Breast epithelium (tissue), 4 donors: ENCODE measurements around the gene VPS45. TPM values are rescaled to one million over a fixed set of nuclear protein-coding genes. Genes with fewer than 3 reads are reported as not detected.
A peak's percentile ranks its signal among the peaks of the same experiment; 100 is the strongest.

Experiments
- DNase-seq, 2 donors: peaks; one replicate each; pipeline ENCODE4 v3.0.0-alpha.2; 2019; ENCODE audit warnings: low spot score in 2 of 2
- H3K27ac ChIP-seq, 2 donors: fragments of 200-600 bp; sonication (generic) in 1 of 2; one replicate each; pipeline ENCODE4 v1.5.1; 2016 to 2019; ENCODE audit warnings: mild to moderate bottlenecking in 1 of 2
- H3K27me3 ChIP-seq, 2 donors: fragments of 200-600 bp; sonication (generic) in 1 of 2; one replicate each; pipeline versions ENCODE4 v1.5.1 to v1.6.0; 2017 to 2019; ENCODE audit warnings: control low read depth in 1 of 2, mild to moderate bottlenecking in 1 of 2
- H3K36me3 ChIP-seq: fragments of 200-600 bp; one replicate; pipeline ENCODE4 v1.5.1; 2019
- H3K4me1 ChIP-seq, 2 donors: fragments of 200-600 bp; sonication (generic); one replicate each; pipeline ENCODE4 v1.5.1; 2016 to 2019; ENCODE audit warnings: control low read depth in 1 of 2
- H3K4me3 ChIP-seq, 3 donors: fragments of 200-600 bp; sonication (generic); 1 replicate in 2 of 3; 2 replicates in 1 of 3; pipeline ENCODE4 v1.5.1; 2016 to 2019; ENCODE audit warnings: mild to moderate bottlenecking in 3 of 3, moderate library complexity in 2 of 3
- H3K9me3 ChIP-seq, 2 donors: fragments of 200-600 bp; sonication (generic) in 1 of 2; one replicate each; pipeline ENCODE4 v1.5.1; 2016 to 2019; ENCODE audit warnings: control low read depth in 1 of 2
- POLR2A ChIP-seq: fragments of 450-650 bp; IDR thresholded peaks from one replicate; pipeline ENCODE4 v1.6.1; 2016; ENCODE audit warnings: antibody characterized with exemption, mild to moderate bottlenecking, moderate library complexity
- POLR2AphosphoS5 ChIP-seq, 3 donors: sonication (generic); formaldehyde crosslinking; IDR thresholded peaks; one replicate each; pipeline ENCODE4 v1.6.1; 2017; ENCODE audit warnings: antibody characterized with exemption in 3 of 3
- intact Hi-C: fragments of 100-400 bp; cut with DNase I; formaldehyde crosslinking; loops from one replicate; pipeline ENCODE4 v1.15.1; 2023; ENCODE audit warnings: low total_unique reads
- total RNA-seq, 3 donors: library from RNA; depleted of rRNA; stranded (reverse); fragments of >200 nt; gene quantifications; one replicate each; pipeline ENCODE4 v1.1.0, GENCODE V29; 2016
- TF ChIP-seq, protein P1 (sequence below), 3 donors: fragments of 450-650 bp; IDR thresholded peaks; one replicate each; pipeline ENCODE4 v1.5.1; 2016 to 2017; ENCODE audit warnings: antibody characterized with exemption in 3 of 3, mild to moderate bottlenecking in 3 of 3, moderate library complexity in 3 of 3

VPS45 gene
- total RNA-seq, 3 donors from 2014 or later, result 37.1 to 72.0 (median 45.6) TPM

DNA sequence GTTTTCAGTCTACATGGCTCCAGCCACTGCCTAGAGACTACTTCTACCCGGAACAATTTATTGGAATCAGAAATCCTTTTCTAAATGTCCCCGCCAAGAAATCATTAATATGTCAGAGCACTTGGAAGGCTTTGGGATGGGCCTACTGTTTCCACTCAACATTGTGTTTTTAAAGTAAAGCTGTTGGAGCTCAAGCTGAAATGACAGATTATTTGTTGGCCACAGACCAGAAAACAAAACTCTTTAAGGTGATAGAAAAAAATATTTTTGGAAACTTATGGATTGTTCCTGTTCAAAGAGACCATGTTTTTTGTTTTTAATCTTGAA, 496 bp downstream of the VPS45 start:
- H3K4me3 ChIP-seq, result peak overlapping the region; percentile 51 to 89 (median 82)
- no peaks in the 10 kb centered on the region for H3K36me3 ChIP-seq
- intact Hi-C loops, result no loop called here
- H3K4me1 ChIP-seq, result peaks cover 0 to 10% of the 10 kb centered on the region in 2 donors
- no peaks in the 10 kb centered on the region for H3K9me3 ChIP-seq
- TF ChIP-seq POLR2AphosphoS5 (IDR thresholded peaks at IDR 0.05) (no peak), POLR2A (no peak)
- TF ChIP-seq, protein P1, sequence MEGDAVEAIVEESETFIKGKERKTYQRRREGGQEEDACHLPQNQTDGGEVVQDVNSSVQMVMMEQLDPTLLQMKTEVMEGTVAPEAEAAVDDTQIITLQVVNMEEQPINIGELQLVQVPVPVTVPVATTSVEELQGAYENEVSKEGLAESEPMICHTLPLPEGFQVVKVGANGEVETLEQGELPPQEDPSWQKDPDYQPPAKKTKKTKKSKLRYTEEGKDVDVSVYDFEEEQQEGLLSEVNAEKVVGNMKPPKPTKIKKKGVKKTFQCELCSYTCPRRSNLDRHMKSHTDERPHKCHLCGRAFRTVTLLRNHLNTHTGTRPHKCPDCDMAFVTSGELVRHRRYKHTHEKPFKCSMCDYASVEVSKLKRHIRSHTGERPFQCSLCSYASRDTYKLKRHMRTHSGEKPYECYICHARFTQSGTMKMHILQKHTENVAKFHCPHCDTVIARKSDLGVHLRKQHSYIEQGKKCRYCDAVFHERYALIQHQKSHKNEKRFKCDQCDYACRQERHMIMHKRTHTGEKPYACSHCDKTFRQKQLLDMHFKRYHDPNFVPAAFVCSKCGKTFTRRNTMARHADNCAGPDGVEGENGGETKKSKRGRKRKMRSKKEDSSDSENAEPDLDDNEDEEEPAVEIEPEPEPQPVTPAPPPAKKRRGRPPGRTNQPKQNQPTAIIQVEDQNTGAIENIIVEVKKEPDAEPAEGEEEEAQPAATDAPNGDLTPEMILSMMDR (IDR thresholded peaks at IDR 0.05), result no peak
- DNase-seq, result no peak
- no peaks in the 10 kb centered on the region for H3K27me3 ChIP-seq
- H3K27ac ChIP-seq, result peak overlapping the region; percentile 94 to 96

DNA sequence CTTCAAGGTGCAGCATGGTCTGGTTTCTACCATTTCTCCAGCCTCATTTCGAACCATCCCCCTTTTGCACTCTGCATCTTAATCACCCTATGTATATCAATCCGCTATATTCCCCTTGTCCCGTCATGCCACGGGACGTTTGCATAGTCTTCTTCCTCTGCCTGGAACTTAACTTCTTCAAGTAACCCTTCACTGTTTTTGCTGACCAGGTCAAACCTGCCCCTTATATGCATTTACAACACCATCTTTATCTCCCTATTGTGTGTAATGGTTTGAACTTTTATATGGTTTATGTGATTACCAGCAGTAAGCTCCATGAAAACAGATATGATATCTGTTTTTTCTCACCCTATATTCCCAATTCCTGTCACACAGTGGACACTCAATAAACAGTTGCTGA, 2.3 kb downstream of the VPS45 start:
- intact Hi-C loops, result no loop called here

GRCh38 chr1:150072959-150073358, 5.4 kb downstream of the VPS45 start:
- Histone ChIP-seq H3K27ac (no peak overlapping the region), H3K27me3 (no peaks in the 10 kb centered on the region), H3K9me3 (no peaks in the 10 kb centered on the region), H3K36me3 (no peaks in the 10 kb centered on the region), H3K4me1 (peaks cover 0 to 5% of the 10 kb centered on the region in 2 donors), H3K4me3 (no peak overlapping the region)
- intact Hi-C loops, result no loop called here
- no peak for DNase-seq
- no peak for TF ChIP-seq POLR2AphosphoS5 (IDR thresholded peaks at IDR 0.05)
- no peak for TF ChIP-seq POLR2A
- TF ChIP-seq, protein P1 (IDR thresholded peaks at IDR 0.05), result peak in 2 of 3 donors; percentile 20 to 33

More for the DNA sequence above, 2.3 kb downstream of the VPS45 start:
- no peak overlapping the region for H3K4me3 ChIP-seq
- no peaks in the 10 kb centered on the region for H3K9me3 ChIP-seq
- DNase-seq, result no peak
- H3K27ac ChIP-seq, result no peak overlapping the region
- H3K27me3 ChIP-seq, result no peaks in the 10 kb centered on the region
- peaks cover 0 to 10% of the 10 kb centered on the region in 2 donors for H3K4me1 ChIP-seq
- H3K36me3 ChIP-seq, result no peaks in the 10 kb centered on the region
- TF ChIP-seq POLR2AphosphoS5 (IDR thresholded peaks at IDR 0.05), result no peak
- no peak for TF ChIP-seq POLR2A
- TF ChIP-seq, protein P1 (IDR thresholded peaks at IDR 0.05), result no peak

DNA sequence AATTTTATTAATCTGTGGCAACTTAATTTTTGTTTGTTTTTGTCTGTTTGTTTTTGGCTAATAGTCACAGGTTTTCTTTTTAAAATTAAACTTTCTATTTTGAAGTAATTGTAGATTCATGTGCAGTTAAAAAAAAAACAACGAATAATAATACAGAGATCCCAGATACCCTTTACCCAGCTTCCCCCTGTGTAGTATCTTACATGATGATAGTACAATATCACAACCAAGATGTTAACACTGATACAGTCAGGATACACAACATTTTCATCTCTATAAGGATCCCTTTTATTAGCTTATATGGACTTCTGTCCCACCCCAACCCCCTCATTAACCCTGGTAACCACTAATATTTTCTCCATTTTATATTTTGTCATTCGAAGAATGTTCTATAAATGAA, 5.9 kb downstream of the VPS45 start:
- H3K27ac ChIP-seq, result no peak overlapping the region
- no peaks in the 10 kb centered on the region for H3K9me3 ChIP-seq
- H3K36me3 ChIP-seq, result no peaks in the 10 kb centered on the region
- DNase-seq, result no peak
- TF ChIP-seq, protein P1 (IDR thresholded peaks at IDR 0.05), result no peak
- TF ChIP-seq POLR2A, result no peak
- TF ChIP-seq POLR2AphosphoS5 (IDR thresholded peaks at IDR 0.05), result no peak
- peaks cover 0 to 4% of the 10 kb centered on the region in 2 donors for H3K4me1 ChIP-seq
- H3K27me3 ChIP-seq, result no peaks in the 10 kb centered on the region
- intact Hi-C loops, result no loop called here
- H3K4me3 ChIP-seq, result no peak overlapping the region

- TF ChIP-seq POLR2A (no peak), POLR2AphosphoS5 (IDR thresholded peaks at IDR 0.05) (no peak)
- TF ChIP-seq, protein P1 (IDR thresholded peaks at IDR 0.05), result no peak
- intact Hi-C loops, result no loop called here
- no peaks in the 10 kb centered on the region for H3K27me3 ChIP-seq
Measured at GRCh38 chr1:150076066-150076465, 8.5 kb downstream of the VPS45 start.

More at GRCh38 chr1:150076066-150076465, 8.5 kb downstream of the VPS45 start:
- Histone ChIP-seq H3K4me3 (no peak overlapping the region), H3K4me1 (no peaks in the 10 kb centered on the region), H3K27ac (no peak overlapping the region), H3K36me3 (no peaks in the 10 kb centered on the region), H3K9me3 (no peaks in the 10 kb centered on the region)
- no peak for DNase-seq
